ENCODE data around the gene PTPRQ. TPM values are rescaled to one million over a fixed set of nuclear protein-coding genes. Genes with fewer than 3 reads are reported as not detected.
A peak's percentile ranks its signal among the peaks of the same experiment; 100 is the strongest.

The PTPRQ gene
- total RNA-seq, 2 donors from 2014 or later = not detected

GRCh38 chr12:80712866-80713265, 268.8 kb downstream of the PTPRQ start:
- DNase-seq (ENCODE audit: low spot score) = no peak
- Mint-ChIP-seq H3K27ac (no peak overlapping the region), H3K36me3 (peaks cover 5% of the 10 kb centered on the region), H3K4me1 (ENCODE audit: low read depth in 2 of 2) (no peaks in the 10 kb centered on the region), H3K4me3 (no peak overlapping the region), H3K9me3 (no peaks in the 10 kb centered on the region), H3K27me3 (peaks cover 21 to 40% of the 10 kb centered on the region in 2 donors)
- ATAC-seq = no peak

GRCh38 chr12:80713419-80713818, 269.4 kb downstream of the PTPRQ start:
- no peaks in the 10 kb centered on the region for H3K4me1 Mint-ChIP-seq (ENCODE audit: low read depth in 2 of 2)
- H3K9me3 Mint-ChIP-seq = no peaks in the 10 kb centered on the region
- peaks cover 5% of the 10 kb centered on the region for H3K36me3 Mint-ChIP-seq
- ATAC-seq = no peak
- H3K4me3 Mint-ChIP-seq = no peak overlapping the region
- no peak for DNase-seq (ENCODE audit: low spot score)
- no peak overlapping the region for H3K27ac Mint-ChIP-seq
- peaks cover 19 to 40% of the 10 kb centered on the region in 2 donors for H3K27me3 Mint-ChIP-seq

GRCh38 chr12:80714055-80714454, 270.0 kb downstream of the PTPRQ start:
- no peak for DNase-seq (ENCODE audit: low spot score)
- peaks cover 15 to 34% of the 10 kb centered on the region in 2 donors for H3K27me3 Mint-ChIP-seq

GRCh38 chr12:80714846-80715245, 270.8 kb downstream of the PTPRQ start:
- Mint-ChIP-seq H3K27ac (no peak overlapping the region), H3K9me3 (no peaks in the 10 kb centered on the region), H3K4me3 (no peak overlapping the region), H3K27me3 (peaks cover 15 to 28% of the 10 kb centered on the region in 2 donors), H3K36me3 (peaks cover 5% of the 10 kb centered on the region), H3K4me1 (ENCODE audit: low read depth in 2 of 2) (no peaks in the 10 kb centered on the region)
- DNase-seq (ENCODE audit: low spot score) = no peak
- ATAC-seq = no peak

More at GRCh38 chr12:80714055-80714454, 270.0 kb downstream of the PTPRQ start:
- peaks cover 5% of the 10 kb centered on the region for H3K36me3 Mint-ChIP-seq
- H3K9me3 Mint-ChIP-seq = no peaks in the 10 kb centered on the region
- H3K4me3 Mint-ChIP-seq = no peak overlapping the region
- H3K4me1 Mint-ChIP-seq (ENCODE audit: low read depth in 2 of 2) = no peaks in the 10 kb centered on the region
- no peak for ATAC-seq
- no peak overlapping the region for H3K27ac Mint-ChIP-seq

- no peak for ATAC-seq
- no peak for DNase-seq (ENCODE audit: low spot score)
- peaks cover 12 to 28% of the 10 kb centered on the region in 2 donors for H3K27me3 Mint-ChIP-seq
- H3K4me3 Mint-ChIP-seq = no peak overlapping the region
- H3K4me1 Mint-ChIP-seq (ENCODE audit: low read depth in 2 of 2) = no peaks in the 10 kb centered on the region
- peaks cover 5% of the 10 kb centered on the region for H3K36me3 Mint-ChIP-seq
- no peaks in the 10 kb centered on the region for H3K9me3 Mint-ChIP-seq
- no peak overlapping the region for H3K27ac Mint-ChIP-seq
Observed at GRCh38 chr12:80715713-80716249, 271.7 kb downstream of the PTPRQ start.

- DNase-seq (ENCODE audit: low spot score) = no peak
Observed at GRCh38 chr12:80716696-80717469, 272.8 kb downstream of the PTPRQ start, which contains the start of gene MYF5. Gene MYF5, plus strand, starts transcription at chr12:80716912. Its CDS starts 152 bp downstream, at chr12:80717064.

GRCh38 chr12:80717856-80718255, 273.8 kb downstream of the PTPRQ start:
- Mint-ChIP-seq H3K36me3 (peaks cover 5% of the 10 kb centered on the region), H3K4me3 (no peak overlapping the region), H3K4me1 (ENCODE audit: low read depth in 2 of 2) (no peaks in the 10 kb centered on the region), H3K27ac (no peak overlapping the region), H3K27me3 (peaks cover 12 to 28% of the 10 kb centered on the region in 2 donors), H3K9me3 (no peaks in the 10 kb centered on the region)
- no peak for ATAC-seq
- DNase-seq (ENCODE audit: low spot score) = no peak

More at GRCh38 chr12:80716696-80717469, 272.8 kb downstream of the PTPRQ start, which contains the start of gene MYF5:
- peak in 1 of 2 donors; percentile 48 for ATAC-seq
- Mint-ChIP-seq H3K4me3 (no peak within 1 kb of the TSS), H3K27ac (no peak within 1 kb of the TSS), H3K36me3 (peaks cover 5% of the 10 kb centered on the region), H3K27me3 (peaks cover 12 to 28% of the 10 kb centered on the region in 2 donors), H3K9me3 (no peaks in the 10 kb centered on the region), H3K4me1 (ENCODE audit: low read depth in 2 of 2) (no peaks in the 10 kb centered on the region)

- Mint-ChIP-seq H3K27ac (no peak overlapping the region), H3K36me3 (no peaks in the 10 kb centered on the region), H3K27me3 (peaks cover 9 to 10% of the 10 kb centered on the region in 2 donors), H3K4me1 (ENCODE audit: low read depth in 2 of 2) (no peaks in the 10 kb centered on the region), H3K9me3 (no peaks in the 10 kb centered on the region), H3K4me3 (no peak overlapping the region)
- ATAC-seq (no peak), DNase-seq (ENCODE audit: low spot score) (no peak)
Observed at GRCh38 chr12:80720516-80720915, 276.5 kb downstream of the PTPRQ start.

GRCh38 chr12:80721326-80721725, 277.3 kb downstream of the PTPRQ start:
- Mint-ChIP-seq H3K36me3 (no peaks in the 10 kb centered on the region), H3K27ac (no peak overlapping the region), H3K9me3 (no peaks in the 10 kb centered on the region), H3K27me3 (peaks cover 2% of the 10 kb centered on the region in 2 donors), H3K4me1 (ENCODE audit: low read depth in 2 of 2) (no peaks in the 10 kb centered on the region), H3K4me3 (no peak overlapping the region)
- no peak for ATAC-seq
- DNase-seq (ENCODE audit: low spot score) = no peak
